Peyer's patch (tissue), 4 donors: ENCODE measurements around the gene ZSCAN30. TPM values are rescaled to one million over a fixed set of nuclear protein-coding genes. Genes with fewer than 3 reads are reported as not detected.

Source experiments
- DNase-seq, 3 donors: peaks; one replicate each; pipeline ENCODE4 v3.0.0-alpha.2; 2017 to 2019
- H3K27ac ChIP-seq, 4 donors: fragments of 200-600 bp; sonication (generic); one replicate each; pipeline ENCODE4 v1.5.1; 2016 to 2019
- H3K27me3 ChIP-seq, 2 donors: fragments of 200-600 bp; sonication (generic); one replicate each; pipeline ENCODE4 v1.5.1; 2019
- H3K36me3 ChIP-seq, 3 donors: fragments of 200-600 bp; sonication (generic); one replicate each; pipeline ENCODE4 v1.5.1; 2016 to 2019
- H3K4me1 ChIP-seq, 4 donors: fragments of 200-600 bp; sonication (generic); one replicate each; pipeline ENCODE4 v1.5.1; 2016 to 2019
- H3K4me3 ChIP-seq, 4 donors: fragments of 200-600 bp; sonication (generic); 1 replicate in 3 of 4; 2 replicates in 1 of 4; pipeline ENCODE4 v1.5.1; 2016 to 2019; ENCODE audit warnings: mild to moderate bottlenecking in 1 of 4
- H3K9me3 ChIP-seq, 4 donors: fragments of 200-600 bp; sonication (generic); one replicate each; pipeline ENCODE4 v1.5.1; 2016 to 2019; ENCODE audit warnings: mild to moderate bottlenecking in 1 of 4
- CTCF ChIP-seq, 6 experiments: fragments of 450-650 bp in 4 of 6; fragments of 200-600 bp in 2 of 6; sonication (generic) in 1 of 6; IDR thresholded peaks; one replicate each; pipeline ENCODE4 v1.5.1; 2017 to 2019; ENCODE audit warnings: antibody characterized with exemption in 6 of 6, mild to moderate bottlenecking in 3 of 6, moderate library complexity in 1 of 6
- POLR2A ChIP-seq, 2 donors: fragments of 450-650 bp; IDR thresholded peaks; one replicate each; pipeline ENCODE4 v1.5.1; 2017; ENCODE audit warnings: antibody characterized with exemption in 2 of 2, mild to moderate bottlenecking in 2 of 2, moderate library complexity in 2 of 2
- total RNA-seq, 4 donors: library from RNA; depleted of rRNA; stranded (reverse); fragments of >200 nt; gene quantifications; one replicate each; pipeline ENCODE4 v1.1.0, GENCODE V29; 2016

Gene ZSCAN30
- total RNA-seq, 4 donors from 2014 or later: 20.3 to 51.2 (median 26.8) TPM

- no peaks in the 10 kb centered on the region for H3K36me3 ChIP-seq
- TF ChIP-seq POLR2A (IDR thresholded peaks at IDR 0.05): no peak
- no peak for TF ChIP-seq CTCF (IDR thresholded peaks at IDR 0.05)
- no peaks in the 10 kb centered on the region for H3K27me3 ChIP-seq
- H3K9me3 ChIP-seq: no peaks in the 10 kb centered on the region
- no peak overlapping the region for H3K27ac ChIP-seq
- no peaks in the 10 kb centered on the region for H3K4me1 ChIP-seq
- no peak for DNase-seq
- no peak overlapping the region for H3K4me3 ChIP-seq
Measured at GRCh38 chr18:35278969-35279368, 11.1 kb downstream of the ZSCAN30 start.

- H3K27me3 ChIP-seq: no peaks in the 10 kb centered on the region
- H3K36me3 ChIP-seq: no peaks in the 10 kb centered on the region
- H3K9me3 ChIP-seq: no peaks in the 10 kb centered on the region
- DNase-seq: no peak
- TF ChIP-seq POLR2A (IDR thresholded peaks at IDR 0.05): no peak
- TF ChIP-seq CTCF (IDR thresholded peaks at IDR 0.05): no peak
- H3K27ac ChIP-seq: no peak overlapping the region
- H3K4me3 ChIP-seq: no peak overlapping the region
- H3K4me1 ChIP-seq: no peaks in the 10 kb centered on the region
Measured at GRCh38 chr18:35278085-35278484, 11.9 kb downstream of the ZSCAN30 start.

- Histone ChIP-seq H3K4me3 (no peak overlapping the region), H3K4me1 (no peaks in the 10 kb centered on the region), H3K9me3 (no peaks in the 10 kb centered on the region), H3K27me3 (no peaks in the 10 kb centered on the region), H3K27ac (no peak overlapping the region), H3K36me3 (no peaks in the 10 kb centered on the region)
- DNase-seq: no peak
- TF ChIP-seq POLR2A (IDR thresholded peaks at IDR 0.05) (no peak), CTCF (IDR thresholded peaks at IDR 0.05) (no peak)
Measured at GRCh38 chr18:35277633-35278032, 12.4 kb downstream of the ZSCAN30 start.

- Histone ChIP-seq H3K9me3 (no peaks in the 10 kb centered on the region), H3K27ac (no peak overlapping the region), H3K27me3 (no peaks in the 10 kb centered on the region), H3K4me1 (no peaks in the 10 kb centered on the region), H3K36me3 (no peaks in the 10 kb centered on the region), H3K4me3 (no peak overlapping the region)
- TF ChIP-seq CTCF (IDR thresholded peaks at IDR 0.05): no peak
- no peak for DNase-seq
Measured at GRCh38 chr18:35276267-35276666, 13.8 kb downstream of the ZSCAN30 start.

- Histone ChIP-seq H3K27ac (no peak overlapping the region), H3K4me1 (peaks cover 0 to 8% (median 2%) of the 10 kb centered on the region in 4 donors), H3K36me3 (no peaks in the 10 kb centered on the region), H3K27me3 (no peaks in the 10 kb centered on the region), H3K4me3 (no peak overlapping the region), H3K9me3 (no peaks in the 10 kb centered on the region)
- no peak for TF ChIP-seq POLR2A (IDR thresholded peaks at IDR 0.05)
- TF ChIP-seq CTCF (IDR thresholded peaks at IDR 0.05): no peak
- DNase-seq: no peak
Measured at GRCh38 chr18:35271656-35272055, 18.4 kb downstream of the ZSCAN30 start.

GRCh38 chr18:35268821-35269220 is 21.2 kb downstream of the ZSCAN30 start:
- no peak for DNase-seq
- no peak for TF ChIP-seq POLR2A (IDR thresholded peaks at IDR 0.05)
- TF ChIP-seq CTCF (IDR thresholded peaks at IDR 0.05): no peak
- no peak overlapping the region for H3K4me3 ChIP-seq

More at GRCh38 chr18:35268821-35269220, 21.2 kb downstream of the ZSCAN30 start:
- Histone ChIP-seq H3K27me3 (no peaks in the 10 kb centered on the region), H3K9me3 (no peaks in the 10 kb centered on the region), H3K27ac (no peak overlapping the region), H3K36me3 (no peaks in the 10 kb centered on the region), H3K4me1 (peaks cover 0 to 8% (median 2%) of the 10 kb centered on the region in 4 donors)
